ENCODE measurements around the gene VPS16. TPM values are rescaled to one million over a fixed set of nuclear protein-coding genes. Genes with fewer than 3 reads are reported as not detected.

VPS16 gene
- total RNA-seq, 2 experiments from 2014 or later = 32.6 to 39.0 TPM

DNA sequence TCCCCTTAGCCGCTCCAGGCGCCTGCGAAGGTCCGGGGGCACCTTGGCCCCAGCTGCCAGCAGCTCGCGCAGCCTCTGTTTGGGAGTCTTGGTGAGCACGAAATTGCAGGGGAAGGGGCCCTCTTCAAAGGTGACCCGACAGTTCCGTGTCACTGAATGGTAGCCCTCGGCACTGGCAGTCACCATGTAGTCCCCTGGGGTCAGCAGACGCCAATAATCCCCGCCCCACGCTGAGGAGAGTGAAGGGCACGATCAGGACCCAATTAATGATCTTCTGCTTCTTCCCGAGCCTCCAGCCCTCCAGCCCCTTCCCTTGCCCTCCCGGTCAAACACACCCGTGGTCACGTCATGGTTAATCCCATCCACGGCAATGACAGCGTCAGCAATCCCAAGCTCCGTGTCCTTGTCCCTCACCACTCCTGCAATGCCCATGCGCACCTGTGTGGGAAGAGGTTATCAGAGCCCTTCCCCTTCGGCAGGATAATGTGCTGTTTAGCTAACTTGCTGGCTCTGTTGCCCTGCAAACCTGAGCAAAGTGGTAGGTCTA is 46.3 kb upstream of the VPS16 start:
- no peak for DNase-seq (ENCODE audit: low spot score)
- Histone ChIP-seq H3K36me3 (ENCODE audit: insufficient read depth, low read length) (no peaks in the 10 kb centered on the region), H3K9me2 (ENCODE audit: insufficient read depth, low read length) (no peaks in the 10 kb centered on the region), H4K20me1 (ENCODE audit: insufficient read depth, low read length) (no peaks in the 10 kb centered on the region; the same call in 1 of the 2 replicates), H3K4me3 (ENCODE audit: low read depth, low read length, poor library complexity, severe bottlenecking) (no peak overlapping the region), H3K4me2 (ENCODE audit: low read length) (no peak overlapping the region), H2AFZ (ENCODE audit: low read length) (no peak overlapping the region), H3K4me1 (ENCODE audit: insufficient read depth, low read length, poor library complexity, severe bottlenecking) (no peaks in the 10 kb centered on the region), H3K9me3 (ENCODE audit: low read length) (no peaks in the 10 kb centered on the region), H3K79me2 (ENCODE audit: insufficient read depth, low read depth, low read length) (no peaks in the 10 kb centered on the region), H3K27ac (ENCODE audit: low read depth, low read length, poor library complexity, severe bottlenecking) (no peak overlapping the region)
- TF ChIP-seq EZH2phosphoT487 (IDR thresholded peaks at IDR 0.05; ENCODE audit: borderline replicate concordance, low read depth, low read length) = no peak
- TF ChIP-seq, protein P1, sequence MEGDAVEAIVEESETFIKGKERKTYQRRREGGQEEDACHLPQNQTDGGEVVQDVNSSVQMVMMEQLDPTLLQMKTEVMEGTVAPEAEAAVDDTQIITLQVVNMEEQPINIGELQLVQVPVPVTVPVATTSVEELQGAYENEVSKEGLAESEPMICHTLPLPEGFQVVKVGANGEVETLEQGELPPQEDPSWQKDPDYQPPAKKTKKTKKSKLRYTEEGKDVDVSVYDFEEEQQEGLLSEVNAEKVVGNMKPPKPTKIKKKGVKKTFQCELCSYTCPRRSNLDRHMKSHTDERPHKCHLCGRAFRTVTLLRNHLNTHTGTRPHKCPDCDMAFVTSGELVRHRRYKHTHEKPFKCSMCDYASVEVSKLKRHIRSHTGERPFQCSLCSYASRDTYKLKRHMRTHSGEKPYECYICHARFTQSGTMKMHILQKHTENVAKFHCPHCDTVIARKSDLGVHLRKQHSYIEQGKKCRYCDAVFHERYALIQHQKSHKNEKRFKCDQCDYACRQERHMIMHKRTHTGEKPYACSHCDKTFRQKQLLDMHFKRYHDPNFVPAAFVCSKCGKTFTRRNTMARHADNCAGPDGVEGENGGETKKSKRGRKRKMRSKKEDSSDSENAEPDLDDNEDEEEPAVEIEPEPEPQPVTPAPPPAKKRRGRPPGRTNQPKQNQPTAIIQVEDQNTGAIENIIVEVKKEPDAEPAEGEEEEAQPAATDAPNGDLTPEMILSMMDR (conservative IDR thresholded peaks at IDR 0.05; ENCODE audit: low read length) = no peak
- no TSS peak for BruUV-seq (replicated peaks)
- CTCF ChIA-PET (ENCODE audit: unreplicated experiment) = no interaction called here
- intact Hi-C loops (cut with micrococcal nuclease; ENCODE audit: unreplicated experiment) = no loop called here
- POLR2A ChIA-PET = no interaction called here

DNA sequence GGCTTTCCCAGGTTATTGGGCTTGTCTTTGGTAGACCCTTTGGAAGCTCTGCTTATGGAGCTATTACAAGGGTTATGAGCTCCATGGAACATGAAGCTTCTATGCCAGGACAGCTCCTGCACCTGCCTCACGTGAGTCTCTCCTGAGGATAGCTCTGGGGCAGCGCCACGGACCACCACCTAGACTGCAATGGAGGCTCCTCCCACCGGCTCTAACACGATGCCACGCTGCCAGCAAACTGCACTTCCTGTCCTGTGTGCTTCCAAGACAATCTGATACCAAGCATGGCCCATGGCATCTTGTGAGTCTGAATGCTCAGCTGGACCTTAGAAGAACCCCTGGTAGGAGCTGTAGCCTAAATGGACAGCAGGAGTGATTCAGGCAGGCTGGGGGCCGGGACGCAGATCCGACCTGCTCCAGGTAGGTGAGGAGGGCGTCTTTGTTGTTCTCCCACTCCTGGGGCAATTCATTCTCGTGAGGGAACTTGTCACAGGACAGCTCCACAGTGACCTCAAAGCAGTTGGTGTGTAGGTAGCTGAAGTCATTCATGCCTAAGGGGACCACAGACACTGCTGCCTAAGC is 45.6 kb upstream of the VPS16 start:
- no peak overlapping the region for H2AFZ ChIP-seq (ENCODE audit: low read length)
- H3K36me3 ChIP-seq (ENCODE audit: insufficient read depth, low read length) = no peaks in the 10 kb centered on the region
- H3K9me2 ChIP-seq (ENCODE audit: insufficient read depth, low read length) = no peaks in the 10 kb centered on the region
- TF ChIP-seq EZH2phosphoT487 (IDR thresholded peaks at IDR 0.05; ENCODE audit: borderline replicate concordance, low read depth, low read length) = no peak
- TF ChIP-seq, protein P1 (conservative IDR thresholded peaks at IDR 0.05; ENCODE audit: low read length) = no peak
- H3K9me3 ChIP-seq (ENCODE audit: low read length) = no peaks in the 10 kb centered on the region
- intact Hi-C loops (cut with micrococcal nuclease; ENCODE audit: unreplicated experiment) = no loop called here
- H3K79me2 ChIP-seq (ENCODE audit: insufficient read depth, low read depth, low read length) = no peaks in the 10 kb centered on the region
- BruUV-seq (replicated peaks) = no TSS peak
- ChIA-PET POLR2A (no interaction called here), CTCF (ENCODE audit: unreplicated experiment) (no interaction called here)
- H3K4me1 ChIP-seq (ENCODE audit: insufficient read depth, low read length, poor library complexity, severe bottlenecking) = no peaks in the 10 kb centered on the region
- no peak overlapping the region for H3K27ac ChIP-seq (ENCODE audit: low read depth, low read length, poor library complexity, severe bottlenecking)
- H3K4me3 ChIP-seq (ENCODE audit: low read depth, low read length, poor library complexity, severe bottlenecking) = no peak overlapping the region
- DNase-seq (ENCODE audit: low spot score) = no peak
- H3K4me2 ChIP-seq (ENCODE audit: low read length) = no peak overlapping the region
- no peaks in the 10 kb centered on the region; the same call in 1 of the 2 replicates for H4K20me1 ChIP-seq (ENCODE audit: insufficient read depth, low read length)

DNA sequence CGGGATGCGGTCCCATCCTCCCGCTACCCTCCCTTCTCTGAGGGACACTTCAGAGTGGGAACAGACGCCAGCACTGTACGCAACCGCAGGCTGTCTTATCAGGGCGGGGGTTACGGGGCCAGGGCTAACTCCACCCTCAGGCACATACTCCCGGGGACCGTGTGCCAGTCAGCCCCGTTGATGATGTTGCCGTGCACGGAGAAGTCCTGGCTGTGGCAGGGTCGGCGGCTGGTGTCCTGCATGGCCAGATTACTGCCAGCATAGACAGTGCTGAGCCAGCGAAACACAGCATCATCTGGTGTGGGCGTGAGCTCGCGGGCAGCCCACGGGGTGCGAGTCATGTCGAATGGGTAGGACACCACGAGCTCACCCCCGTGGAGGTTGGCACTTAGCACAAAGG is 45.1 kb upstream of the VPS16 start:
- no peaks in the 10 kb centered on the region for H3K9me2 ChIP-seq (ENCODE audit: insufficient read depth, low read length)
- TF ChIP-seq, protein P1 (conservative IDR thresholded peaks at IDR 0.05; ENCODE audit: low read length) = no peak
- TF ChIP-seq EZH2phosphoT487 (IDR thresholded peaks at IDR 0.05; ENCODE audit: borderline replicate concordance, low read depth, low read length) = no peak
- no peak overlapping the region for H3K4me2 ChIP-seq (ENCODE audit: low read length)
- no peaks in the 10 kb centered on the region for H3K4me1 ChIP-seq (ENCODE audit: insufficient read depth, low read length, poor library complexity, severe bottlenecking)
- DNase-seq (ENCODE audit: low spot score) = no peak
- H2AFZ ChIP-seq (ENCODE audit: low read length) = no peak overlapping the region
- H3K4me3 ChIP-seq (ENCODE audit: low read depth, low read length, poor library complexity, severe bottlenecking) = no peak overlapping the region
- ChIA-PET CTCF (ENCODE audit: unreplicated experiment) (no interaction called here), POLR2A (no interaction called here)
- no peaks in the 10 kb centered on the region for H3K9me3 ChIP-seq (ENCODE audit: low read length)
- no TSS peak for BruUV-seq (replicated peaks)
- no peak overlapping the region for H3K27ac ChIP-seq (ENCODE audit: low read depth, low read length, poor library complexity, severe bottlenecking)
- H4K20me1 ChIP-seq (ENCODE audit: insufficient read depth, low read length) = no peaks in the 10 kb centered on the region; the same call in 1 of the 2 replicates
- H3K36me3 ChIP-seq (ENCODE audit: insufficient read depth, low read length) = no peaks in the 10 kb centered on the region
- H3K79me2 ChIP-seq (ENCODE audit: insufficient read depth, low read depth, low read length) = no peaks in the 10 kb centered on the region
- intact Hi-C loops (cut with micrococcal nuclease; ENCODE audit: unreplicated experiment) = no loop called here
